PC-9 (cell line): ENCODE measurements around the gene MPC2. TPM values are rescaled to one million over a fixed set of nuclear protein-coding genes. Genes with fewer than 3 reads are reported as not detected.

Source experiments
- BruUV-seq: library from RNA; stranded (reverse); fragments of 400-500 nt; replicated peaks from 2 replicates; lab custom pipeline; 2021; lab: Mats Ljungman, UMichigan
- CTCF ChIA-PET: fragments of 300-600 bp; sonication (Branson Sonifier 250); formaldehyde crosslinking; loops from one replicate; lab custom pipeline; 2022; ENCODE audit warnings: antibody characterized with exemption; lab: Charles Lee
- POLR2A ChIA-PET: fragments of 300-600 bp; sonication (Branson Sonifier 250); formaldehyde crosslinking; loops from one replicate; lab custom pipeline; 2022; ENCODE audit warnings: antibody characterized with exemption; ENCODE audit not compliant: unreplicated experiment; lab: Charles Lee
- DNase-seq, 2 experiments: peaks; one replicate each; pipeline versions ENCODE4 v3.0.0 to v3.0.0-alpha.2; 2015 to 2022; ENCODE audit warnings: mixed read lengths in 1 of 2
- H2AFZ ChIP-seq: fragments of 200-600 bp; sonication (generic); 2 replicates; pipeline ENCODE4 v1.8.1; 2017; ENCODE audit warnings: antibody characterized with exemption
- H3F3A ChIP-seq: fragments of 200-600 bp; sonication (generic); 2 replicates; pipeline ENCODE4 v1.8.1; 2017; ENCODE audit warnings: antibody characterized with exemption, mild to moderate bottlenecking, low read depth; ENCODE audit not compliant: insufficient read depth
- H3K27ac ChIP-seq: fragments of 200-600 bp; sonication (generic); 2 replicates; pipeline ENCODE4 v1.6.1; 2016; ENCODE audit warnings: mixed run types
- H3K27me3 ChIP-seq: fragments of 200-600 bp; sonication (generic); 2 replicates; pipeline ENCODE4 v1.6.1; 2016; ENCODE audit warnings: low read depth, mixed run types; ENCODE audit not compliant: insufficient read depth
- H3K36me3 ChIP-seq: fragments of 200-600 bp; sonication (generic); 2 replicates; pipeline ENCODE4 v1.6.1; 2016; ENCODE audit warnings: low read depth, mixed run types
- H3K4me1 ChIP-seq: fragments of 200-600 bp; sonication (generic); replicated peaks from 2 replicates; pipeline ENCODE4 v1.6.1; 2016; ENCODE audit warnings: mixed run types; ENCODE audit not compliant: insufficient read depth
- H3K4me2 ChIP-seq: fragments of 200-600 bp; sonication (generic); 2 replicates; pipeline ENCODE4 v1.6.1; 2017; ENCODE audit warnings: mixed run types
- H3K4me3 ChIP-seq: fragments of 200-600 bp; sonication (generic); 2 replicates; pipeline ENCODE4 v1.6.1; 2016; ENCODE audit warnings: mixed run types
- H3K79me2 ChIP-seq: fragments of 200-600 bp; sonication (generic); 2 replicates; pipeline ENCODE4 v1.6.1; 2017; ENCODE audit warnings: low read depth, mixed run types
- H3K9me2 ChIP-seq: fragments of 200-600 bp; sonication (generic); 2 replicates; pipeline ENCODE4 v1.8.1; 2017; ENCODE audit warnings: mild to moderate bottlenecking; ENCODE audit not compliant: insufficient read depth
- H3K9me3 ChIP-seq: fragments of 200-600 bp; sonication (generic); 2 replicates; pipeline ENCODE4 v1.8.1; 2016; ENCODE audit warnings: low read depth; ENCODE audit not compliant: insufficient read depth
- H4K20me1 ChIP-seq: fragments of 200-600 bp; sonication (generic); 2 replicates; pipeline ENCODE4 v1.8.1; 2017; ENCODE audit not compliant: insufficient read depth
- EZH2 ChIP-seq: fragments of 200-600 bp; sonication (generic); IDR thresholded peaks from 2 replicates; pipeline ENCODE4 v1.8.0; 2017; ENCODE audit warnings: antibody characterized with exemption, low read depth
- intact Hi-C: fragments of 100-400 bp; cut with micrococcal nuclease; formaldehyde crosslinking; loops from one replicate; pipeline ENCODE4 v1.10.0; 2022; ENCODE audit not compliant: unreplicated experiment
- total RNA-seq: library from RNA; stranded (reverse); gene quantifications from 2 replicates; pipeline ENCODE4 v1.2.3, GENCODE V29; 2021
- TF ChIP-seq, protein P1 (sequence below): fragments of 200-600 bp; sonication (generic); conservative IDR thresholded peaks from 2 replicates; pipeline ENCODE4 v1.6.1; 2017; ENCODE audit warnings: mixed run types, antibody characterized with exemption, mild to moderate bottlenecking, moderate library complexity

MPC2 gene
- total RNA-seq, 1 experiment from 2014 or later = 78.7 TPM

DNA sequence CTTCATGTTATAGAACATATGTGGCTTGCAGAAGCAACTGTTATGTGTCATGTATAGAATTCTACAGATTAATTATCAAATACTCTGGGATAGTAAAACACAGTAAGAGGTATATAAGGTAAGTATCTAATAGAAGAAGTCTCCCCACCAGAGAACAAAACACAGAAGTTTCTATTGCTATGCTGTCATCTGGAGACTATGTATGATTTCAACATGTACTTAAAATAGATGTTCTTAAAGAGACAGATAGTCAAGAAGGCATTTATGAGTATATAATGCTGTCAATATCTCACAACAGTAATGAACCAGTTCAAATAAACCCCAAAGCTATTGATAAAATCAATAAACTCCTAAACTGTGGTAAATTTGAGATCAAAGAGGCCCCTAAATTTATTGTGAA lies 14.8 kb downstream of the MPC2 start:
- BruUV-seq = no TSS peak
- H3K27ac ChIP-seq = peak overlapping the region; percentile 69
- no peaks in the 10 kb centered on the region for H3K27me3 ChIP-seq
- no peak overlapping the region for H2AFZ ChIP-seq
- peaks cover 32% of the 10 kb centered on the region for H3K4me1 ChIP-seq
- intact Hi-C loops = no loop called here
- TF ChIP-seq, protein P1, sequence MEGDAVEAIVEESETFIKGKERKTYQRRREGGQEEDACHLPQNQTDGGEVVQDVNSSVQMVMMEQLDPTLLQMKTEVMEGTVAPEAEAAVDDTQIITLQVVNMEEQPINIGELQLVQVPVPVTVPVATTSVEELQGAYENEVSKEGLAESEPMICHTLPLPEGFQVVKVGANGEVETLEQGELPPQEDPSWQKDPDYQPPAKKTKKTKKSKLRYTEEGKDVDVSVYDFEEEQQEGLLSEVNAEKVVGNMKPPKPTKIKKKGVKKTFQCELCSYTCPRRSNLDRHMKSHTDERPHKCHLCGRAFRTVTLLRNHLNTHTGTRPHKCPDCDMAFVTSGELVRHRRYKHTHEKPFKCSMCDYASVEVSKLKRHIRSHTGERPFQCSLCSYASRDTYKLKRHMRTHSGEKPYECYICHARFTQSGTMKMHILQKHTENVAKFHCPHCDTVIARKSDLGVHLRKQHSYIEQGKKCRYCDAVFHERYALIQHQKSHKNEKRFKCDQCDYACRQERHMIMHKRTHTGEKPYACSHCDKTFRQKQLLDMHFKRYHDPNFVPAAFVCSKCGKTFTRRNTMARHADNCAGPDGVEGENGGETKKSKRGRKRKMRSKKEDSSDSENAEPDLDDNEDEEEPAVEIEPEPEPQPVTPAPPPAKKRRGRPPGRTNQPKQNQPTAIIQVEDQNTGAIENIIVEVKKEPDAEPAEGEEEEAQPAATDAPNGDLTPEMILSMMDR = no peak
- TF ChIP-seq EZH2 = no peak
- no peaks in the 10 kb centered on the region for H4K20me1 ChIP-seq
- ChIA-PET POLR2A (no interaction called here), CTCF (interaction anchor here (0.6 kb wide), 3 partner anchors 14 to 76 kb away, joined by 4 to 6 read pairs (median 4); no protein-coding TSS in a partner anchor)
- H3K9me2 ChIP-seq = no peaks in the 10 kb centered on the region
- no peak overlapping the region; the same call in 1 of the 2 replicates for H3K4me3 ChIP-seq
- H3K79me2 ChIP-seq = peaks cover 8% of the 10 kb centered on the region; the same call in 1 of the 2 replicates
- peak overlapping the region; percentile 27 for H3K4me2 ChIP-seq
- no peaks in the 10 kb centered on the region for H3K9me3 ChIP-seq
- peaks cover 26% of the 10 kb centered on the region for H3F3A ChIP-seq
- peaks cover 3% of the 10 kb centered on the region; the same call in 1 of the 2 replicates for H3K36me3 ChIP-seq
- DNase-seq = no peak

DNA sequence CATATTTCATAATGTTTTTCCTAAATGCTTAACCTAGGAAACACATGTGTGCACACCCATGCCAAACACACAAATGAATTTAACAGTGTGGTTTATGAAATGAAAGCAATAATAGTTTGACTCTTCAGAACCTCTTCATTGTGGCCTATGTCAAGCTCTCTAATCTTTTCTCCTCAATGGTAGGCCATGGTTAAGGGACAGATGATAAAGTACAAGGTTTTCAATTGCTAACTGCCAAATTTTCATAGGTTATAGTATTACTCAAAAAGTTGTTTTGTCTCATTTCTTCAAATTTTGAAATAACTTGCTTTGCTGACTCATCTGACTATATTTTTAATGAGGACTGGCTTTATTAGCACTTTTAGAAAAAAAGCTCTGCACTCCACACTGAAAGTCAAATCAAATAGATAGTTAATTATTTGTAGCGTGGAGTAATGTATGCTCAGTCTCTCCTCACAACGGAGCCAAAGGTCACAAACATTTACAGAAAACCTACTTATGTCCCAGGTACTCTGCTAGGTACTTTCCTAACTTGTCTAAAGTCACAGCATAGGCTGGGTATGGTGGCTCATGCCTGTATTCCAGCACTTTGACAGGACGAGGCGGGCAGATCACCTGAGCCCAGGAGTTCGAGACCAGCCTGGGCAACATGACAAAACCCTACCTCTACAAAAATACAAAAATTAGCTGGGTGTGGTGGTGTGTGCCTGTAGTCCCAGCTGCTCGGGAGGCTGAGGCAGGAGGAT lies 19.9 kb downstream of the MPC2 start:
- Histone ChIP-seq H3K9me2 (no peaks in the 10 kb centered on the region), H3K36me3 (peaks cover 4% of the 10 kb centered on the region; the same call in 1 of the 2 replicates), H3K4me1 (peaks cover 6% of the 10 kb centered on the region), H3F3A (peaks cover 2% of the 10 kb centered on the region; the same call in 1 of the 2 replicates), H3K79me2 (no peaks in the 10 kb centered on the region), H3K27ac (no peak overlapping the region), H3K4me2 (no peak overlapping the region), H2AFZ (no peak overlapping the region), H3K4me3 (no peak overlapping the region), H4K20me1 (no peaks in the 10 kb centered on the region), H3K9me3 (no peaks in the 10 kb centered on the region), H3K27me3 (no peaks in the 10 kb centered on the region)
- POLR2A ChIA-PET = no interaction called here
- CTCF ChIA-PET = no interaction called here
- intact Hi-C loops = no loop called here
- DNase-seq = no peak
- no TSS peak for BruUV-seq
- TF ChIP-seq, protein P1 = no peak
- TF ChIP-seq EZH2 = no peak

DNA sequence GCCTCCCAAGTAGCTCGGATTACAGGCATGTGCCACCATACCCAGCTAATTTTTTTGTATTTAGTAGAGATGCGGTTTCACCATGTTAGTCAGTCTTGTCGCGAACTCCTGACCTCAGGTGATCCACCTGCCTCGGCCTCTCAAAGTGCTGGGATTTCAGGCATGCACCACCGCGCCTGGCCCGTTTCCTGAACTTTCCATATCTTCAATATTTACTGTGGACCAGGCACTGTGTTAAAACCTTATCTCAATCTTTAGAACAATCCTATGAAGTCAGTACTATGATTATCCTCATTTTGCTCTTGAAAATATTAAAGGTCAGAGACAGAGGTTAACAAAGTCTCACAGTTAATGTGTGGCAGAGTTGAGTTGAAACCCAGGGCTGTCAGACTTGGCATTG lies 21.3 kb downstream of the MPC2 start:
- CTCF ChIA-PET = no interaction called here
- DNase-seq = no peak
- Histone ChIP-seq H2AFZ (no peak overlapping the region; the same call in 1 of the 2 replicates), H3F3A (no peaks in the 10 kb centered on the region), H3K79me2 (no peaks in the 10 kb centered on the region), H3K27ac (no peak overlapping the region), H3K36me3 (peaks cover 4% of the 10 kb centered on the region; the same call in 1 of the 2 replicates), H4K20me1 (no peaks in the 10 kb centered on the region), H3K4me2 (no peak overlapping the region), H3K9me2 (no peaks in the 10 kb centered on the region), H3K4me1 (no peaks in the 10 kb centered on the region), H3K27me3 (no peaks in the 10 kb centered on the region), H3K9me3 (no peaks in the 10 kb centered on the region), H3K4me3 (no peak overlapping the region)
- no TSS peak for BruUV-seq
- intact Hi-C loops = no loop called here
- TF ChIP-seq EZH2 = no peak
- TF ChIP-seq, protein P1 = no peak
- POLR2A ChIA-PET = no interaction called here
